KOPT-K1 (cell line): ENCODE data around the gene KMT2D.
A peak's percentile ranks its signal among the peaks of the same experiment; 100 is the strongest.

Source experiments
- H3K27ac ChIP-seq: fragments of 200-600 bp; sonication (generic); 2 replicates; pipeline ENCODE4 v1.5.1; 2016; ENCODE audit warnings: antibody characterized with exemption, mild to moderate bottlenecking, low read depth, low read length; ENCODE audit not compliant: poor library complexity, severe bottlenecking
- H3K36me3 ChIP-seq: fragments of 200-600 bp; sonication (generic); 2 replicates; pipeline ENCODE4 v1.5.1; 2017; ENCODE audit warnings: antibody characterized with exemption, mild to moderate bottlenecking, low read length, moderate library complexity; ENCODE audit not compliant: insufficient read depth
- H3K9me3 ChIP-seq: fragments of 200-600 bp; sonication (generic); 2 replicates; pipeline ENCODE4 v1.5.1; 2017; ENCODE audit warnings: antibody characterized with exemption, low read length, mild to moderate bottlenecking; ENCODE audit not compliant: insufficient read depth, poor library complexity, severe bottlenecking

The KMT2D gene

GRCh38 chr12:49060237-49061156 lies at the start of gene KMT2D:
KMT2D (minus strand) TSS chr12:49060794; CDS start chr12:49055324, 5,470 bp downstream.
- Histone ChIP-seq H3K27ac (peak within 1 kb of the TSS; percentile 96), H3K9me3 (no peaks in the 10 kb centered on the region), H3K36me3 (peaks cover 5% of the 10 kb centered on the region)

- H3K9me3 ChIP-seq: no peaks in the 10 kb centered on the region
- H3K27ac ChIP-seq: peak overlapping the region; percentile 66
- H3K36me3 ChIP-seq: peaks cover 3% of the 10 kb centered on the region; the same call in 1 of the 2 replicates
Observed at GRCh38 chr12:49109641-49110463, 49.3 kb upstream of the KMT2D start.

GRCh38 chr12:49108958-49109404 lies 48.4 kb upstream of the KMT2D start:
- H3K9me3 ChIP-seq: no peaks in the 10 kb centered on the region
- peaks cover 11% of the 10 kb centered on the region for H3K36me3 ChIP-seq
- no peak overlapping the region for H3K27ac ChIP-seq

GRCh38 chr12:49105504-49106084 lies 45.0 kb upstream of the KMT2D start:
- H3K27ac ChIP-seq: no peak overlapping the region
- H3K36me3 ChIP-seq: peaks cover 45% of the 10 kb centered on the region

GRCh38 chr12:49104822-49105221 lies 44.2 kb upstream of the KMT2D start:
- Histone ChIP-seq H3K36me3 (peaks cover 53% of the 10 kb centered on the region), H3K9me3 (no peaks in the 10 kb centered on the region), H3K27ac (no peak overlapping the region)

More at GRCh38 chr12:49105504-49106084, 45.0 kb upstream of the KMT2D start:
- H3K9me3 ChIP-seq: no peaks in the 10 kb centered on the region

- H3K9me3 ChIP-seq: no peaks in the 10 kb centered on the region
- H3K27ac ChIP-seq: no peak overlapping the region
- peaks cover 68% of the 10 kb centered on the region for H3K36me3 ChIP-seq
Observed at GRCh38 chr12:49100380-49100779, 39.8 kb upstream of the KMT2D start.

- Histone ChIP-seq H3K36me3 (peaks cover 54% of the 10 kb centered on the region), H3K9me3 (no peaks in the 10 kb centered on the region), H3K27ac (no peak overlapping the region)
Observed at GRCh38 chr12:49098703-49099102, 38.1 kb upstream of the KMT2D start.

- H3K9me3 ChIP-seq: no peaks in the 10 kb centered on the region
- peaks cover 47% of the 10 kb centered on the region for H3K36me3 ChIP-seq
- H3K27ac ChIP-seq: no peak overlapping the region
Observed at GRCh38 chr12:49098035-49098451, 37.4 kb upstream of the KMT2D start.

GRCh38 chr12:49097381-49097780 lies 36.8 kb upstream of the KMT2D start:
- H3K36me3 ChIP-seq: peaks cover 40% of the 10 kb centered on the region
- H3K27ac ChIP-seq: no peak overlapping the region

GRCh38 chr12:49094975-49095365 lies 34.4 kb upstream of the KMT2D start:
- no peak overlapping the region for H3K27ac ChIP-seq
- H3K9me3 ChIP-seq: no peaks in the 10 kb centered on the region
- peaks cover 16% of the 10 kb centered on the region; the same call in 1 of the 2 replicates for H3K36me3 ChIP-seq

More at GRCh38 chr12:49097381-49097780, 36.8 kb upstream of the KMT2D start:
- H3K9me3 ChIP-seq: no peaks in the 10 kb centered on the region

- Histone ChIP-seq H3K27ac (no peak within 1 kb of the TSS), H3K9me3 (no peaks in the 10 kb centered on the region), H3K36me3 (peaks cover 10% of the 10 kb centered on the region; the same call in 1 of the 2 replicates)
Observed at GRCh38 chr12:49094160-49094974, 33.8 kb upstream of the KMT2D start, which contains the start of gene DHH. DHH (minus strand) TSS chr12:49094801; CDS start chr12:49094512, 289 bp downstream.

GRCh38 chr12:49093792-49094159 lies 33.2 kb upstream of the KMT2D start:
- Histone ChIP-seq H3K36me3 (peaks cover 10% of the 10 kb centered on the region; the same call in 1 of the 2 replicates), H3K9me3 (no peaks in the 10 kb centered on the region), H3K27ac (no peak overlapping the region)

- H3K36me3 ChIP-seq: peaks cover 9% of the 10 kb centered on the region; the same call in 1 of the 2 replicates
- H3K27ac ChIP-seq: no peak overlapping the region
- no peaks in the 10 kb centered on the region for H3K9me3 ChIP-seq
Observed at GRCh38 chr12:49092816-49093406, 32.3 kb upstream of the KMT2D start.
